ENCODE results near the gene RNF157. TPM values are rescaled to one million over a fixed set of nuclear protein-coding genes. Genes with fewer than 3 reads are reported as not detected.

Gene RNF157
- total and polyA plus RNA-seq, 9 of the 15 experiments (the other 6 are each of a cell fraction or from before 2014, with no cell fraction given) = 8.1 to 31.7 (median 20.8) TPM

DNA sequence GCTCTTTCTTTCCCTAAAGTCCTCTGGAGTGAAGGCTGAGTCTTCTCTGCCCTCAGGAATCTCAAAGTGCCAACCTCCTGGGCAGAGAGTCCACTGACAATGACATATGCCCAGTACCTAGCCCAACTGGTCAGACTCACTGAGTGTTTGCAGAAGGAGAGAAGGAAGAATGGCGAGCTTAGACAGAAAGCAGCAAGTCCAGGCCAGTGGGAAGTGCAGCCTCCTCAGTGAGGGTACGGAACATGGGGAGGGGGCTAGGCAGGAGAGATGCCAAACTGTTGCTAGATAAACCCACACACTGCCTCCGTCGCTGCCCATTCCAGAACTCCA lies 137.4 kb downstream of the RNF157 start:
- H3K79me2 ChIP-seq (ENCODE audit: control insufficient read depth, insufficient read depth, low read length) = peaks cover 11% of the 10 kb centered on the region
- FAIRE-seq (no peak), ATAC-seq (0 out of 3 replicates have a peak, but pooled peaks have one; percentile 3), DNase-seq (ENCODE audit: extremely low read depth in 1 of 4, low spot score in 3 of 4) (no peak)
- no TSS peak for BruUV-seq (replicated peaks)
- 3% methylated on average over 4 of the region's 4 CpGs for WGBS (ENCODE audit: insufficient coverage, low coverage, missing lambda C conversion rate)
- H3K9me3 ChIP-seq (replicated peaks; ENCODE audit: control insufficient read depth, insufficient read depth, low read depth, low read length) = no peaks in the 10 kb centered on the region
- peak overlapping the region; percentile 88 for H3K4me3 ChIP-seq
- H3K9me1 ChIP-seq (ENCODE audit: control insufficient read depth, insufficient read depth, low read length) = peaks cover 2% of the 10 kb centered on the region
- H3K9ac ChIP-seq (ENCODE audit: insufficient read depth in 1 of 2, low read depth in 2 of 2, low read length in 2 of 2) = peak overlapping the region; percentile 81 to 95
- POLR2A ChIA-PET = interaction anchor here (0.6 to 1.3 kb wide), 4 partner anchors 15 to 160 kb away, joined by 3 to 4 read pairs (median 4); no protein-coding TSS in a partner anchor
- intact Hi-C loops (cut with micrococcal nuclease) = no loop called here
- H3K36me3 ChIP-seq (ENCODE audit: control insufficient read depth, insufficient read depth, low read length) = peaks cover 27% of the 10 kb centered on the region; the same call in 2 of the 3 replicates
- peaks cover 12 to 15% of the 10 kb centered on the region in 2 experiments for H3K4me1 ChIP-seq (replicated peaks in 1 of 2; ENCODE audit: control insufficient read depth in 2 of 2, insufficient read depth in 2 of 2, low read length in 2 of 2)
- in situ Hi-C loops (cut with MboI) = no loop called here
- peak overlapping the region; percentile 95 for H3K4me2 ChIP-seq (ENCODE audit: insufficient read depth, low read length)
- CTCF ChIA-PET (ENCODE audit: low intra/inter-chr PET ratio) = no interaction called here
- peak overlapping the region; percentile 79 for H3K27ac ChIP-seq (ENCODE audit: extremely low read depth, low read depth, low read length)
- H2AFZ ChIP-seq (ENCODE audit: low read depth, low read length) = peak overlapping the region; percentile 99
- TF ChIP-seq EZH2 (IDR thresholded peaks at IDR 0.05; ENCODE audit: borderline replicate concordance, low read depth, low read length) (no peak), TOE1 (IDR thresholded peaks at IDR 0.05; ENCODE audit: borderline replicate concordance) (no peak), TOE1 (CRISPR knock-in tag; IDR thresholded peaks at IDR 0.05; ENCODE audit: borderline replicate concordance, low read depth) (0 out of 2 replicates have a peak, but pooled peaks have one; percentile 15), MCM5 (IDR thresholded peaks at IDR 0.05; ENCODE audit: low read depth) (no peak), ZKSCAN8 (CRISPR knock-in tag; IDR thresholded peaks at IDR 0.05) (0 out of 2 replicates have a peak, but pooled peaks have one; percentile 13)
- H3K27me3 ChIP-seq (ENCODE audit: control insufficient read depth in 2 of 2, insufficient read depth in 2 of 2, low read length in 2 of 2) = no peaks in the 10 kb centered on the region
- H4K20me1 ChIP-seq (replicated peaks; ENCODE audit: control insufficient read depth, insufficient read depth, low read length) = no peaks in the 10 kb centered on the region

GRCh38 chr17:76097716-76098295 lies 142.5 kb downstream of the RNF157 start:
- Histone ChIP-seq H3K4me1 (replicated peaks in 1 of 2; ENCODE audit: control insufficient read depth in 2 of 2, insufficient read depth in 2 of 2, low read length in 2 of 2) (peaks cover 8 to 12% of the 10 kb centered on the region in 2 experiments; a peak in 3 of 5 replicates), H3K79me2 (ENCODE audit: control insufficient read depth, insufficient read depth, low read length) (peaks cover 3% of the 10 kb centered on the region), H3K27ac (ENCODE audit: extremely low read depth, low read depth, low read length) (no peak overlapping the region), H3K4me2 (ENCODE audit: insufficient read depth, low read length) (no peak overlapping the region), H3K4me3 (no peak overlapping the region), H3K27me3 (ENCODE audit: control insufficient read depth in 2 of 2, insufficient read depth in 2 of 2, low read length in 2 of 2) (no peaks in the 10 kb centered on the region), H3K9me1 (ENCODE audit: control insufficient read depth, insufficient read depth, low read length) (no peaks in the 10 kb centered on the region), H3K9ac (ENCODE audit: insufficient read depth in 1 of 2, low read depth in 2 of 2, low read length in 2 of 2) (0 out of 4 replicates have a peak overlapping the region, but pooled peaks of 1 of the 2 experiments have one; percentile 10), H2AFZ (ENCODE audit: low read depth, low read length) (no peak overlapping the region), H4K20me1 (replicated peaks; ENCODE audit: control insufficient read depth, insufficient read depth, low read length) (no peaks in the 10 kb centered on the region; the same call in 1 of the 2 replicates), H3K9me3 (replicated peaks; ENCODE audit: control insufficient read depth, insufficient read depth, low read depth, low read length) (no peaks in the 10 kb centered on the region), H3K36me3 (ENCODE audit: control insufficient read depth, insufficient read depth, low read length) (peaks cover 67% of the 10 kb centered on the region; the same call in 2 of the 3 replicates)
- no TSS peak for BruUV-seq (replicated peaks)
- 100% methylated on average over 6 of the region's 19 CpGs for WGBS (ENCODE audit: insufficient coverage, low coverage, missing lambda C conversion rate)
- CTCF ChIA-PET (ENCODE audit: low intra/inter-chr PET ratio) = no interaction called here
- intact Hi-C loops (cut with micrococcal nuclease) (no loop called here), in situ Hi-C loops (cut with MboI) (no loop called here)
- POLR2A ChIA-PET = interaction anchor here (0.6 kb wide), 2 partner anchors 38 to 178 kb away, joined by 3 to 4 read pairs; no protein-coding TSS in a partner anchor
- DNase-seq (ENCODE audit: extremely low read depth in 1 of 4, low spot score in 3 of 4) = no peak
- no peak for ATAC-seq
- no peak for FAIRE-seq
- TF ChIP-seq ZKSCAN8 (CRISPR knock-in tag; IDR thresholded peaks at IDR 0.05) (no peak), DDX20 (tag; IDR thresholded peaks at IDR 0.05; ENCODE audit: low read depth) (no peak), E2F1 (CRISPR knock-in tag; IDR thresholded peaks at IDR 0.05) (no peak), MAZ (CRISPR knock-in tag; conservative IDR thresholded peaks at IDR 0.05 in 1 of 2, IDR thresholded peaks at IDR 0.05 in 1 of 2) (no peak), CTCFL (IDR thresholded peaks at IDR 0.05; ENCODE audit: borderline replicate concordance, insufficient read depth, low read depth, low read length, poor library complexity, severe bottlenecking) (no peak)
